GM21381 (cell line): ENCODE data around the gene HUWE1.

Experiments used
- ATAC-seq: cut with Tn5 transposase; IDR thresholded peaks from one replicate; pipeline ENCODE4 v1.9.1; 2021; ENCODE audit warnings: mild to moderate bottlenecking, moderate library complexity; ENCODE audit not compliant: unreplicated experiment

HUWE1 gene

GRCh38 chrX:53622431-53622830, 64.1 kb downstream of the HUWE1 start:
- ATAC-seq: no peak

DNA sequence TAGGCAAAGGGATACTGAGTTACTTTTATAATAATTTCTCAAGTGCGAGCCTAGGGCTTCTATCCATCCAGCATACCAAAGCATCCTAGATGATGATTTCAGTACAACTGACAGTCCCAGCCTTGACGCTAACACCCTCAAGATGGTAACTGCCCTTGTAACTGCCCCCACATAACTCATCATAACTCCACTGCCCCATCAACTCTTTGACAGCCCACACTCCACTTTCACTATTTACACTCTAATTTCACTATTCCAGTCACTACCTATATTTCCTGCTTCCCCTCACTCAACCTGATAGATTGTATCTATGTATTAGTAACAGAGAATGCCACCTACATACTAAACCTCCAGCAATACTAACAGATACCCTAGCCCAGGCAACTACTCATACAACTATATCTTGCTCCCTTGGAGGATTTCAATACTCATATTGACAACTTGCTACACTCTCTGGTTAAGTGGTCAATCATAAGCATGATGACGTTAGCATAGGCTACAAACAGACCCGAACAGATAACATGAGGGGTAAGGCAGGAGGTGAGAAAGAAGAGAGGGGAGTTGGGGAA, 65.0 kb downstream of the HUWE1 start:
- no peak for ATAC-seq

DNA sequence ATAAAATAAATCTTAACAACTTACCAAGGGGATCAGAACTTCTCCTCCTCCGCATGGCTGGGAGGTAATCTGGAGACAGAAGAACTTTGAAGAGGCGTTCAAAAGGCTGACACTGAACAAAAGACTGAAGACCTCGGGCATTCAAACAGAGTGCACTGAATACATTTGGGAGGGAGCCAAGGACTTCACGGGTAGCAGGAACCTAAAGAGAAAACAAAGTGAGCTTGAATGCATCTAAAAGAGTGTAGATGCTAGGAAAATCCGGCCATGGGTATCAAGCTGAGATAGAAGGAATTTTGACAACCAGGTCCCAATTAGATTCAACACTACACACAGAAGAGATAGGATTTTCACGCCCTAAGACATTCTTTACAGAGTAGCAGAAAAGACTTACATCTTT, 69.6 kb downstream of the HUWE1 start:
- no peak for ATAC-seq

DNA sequence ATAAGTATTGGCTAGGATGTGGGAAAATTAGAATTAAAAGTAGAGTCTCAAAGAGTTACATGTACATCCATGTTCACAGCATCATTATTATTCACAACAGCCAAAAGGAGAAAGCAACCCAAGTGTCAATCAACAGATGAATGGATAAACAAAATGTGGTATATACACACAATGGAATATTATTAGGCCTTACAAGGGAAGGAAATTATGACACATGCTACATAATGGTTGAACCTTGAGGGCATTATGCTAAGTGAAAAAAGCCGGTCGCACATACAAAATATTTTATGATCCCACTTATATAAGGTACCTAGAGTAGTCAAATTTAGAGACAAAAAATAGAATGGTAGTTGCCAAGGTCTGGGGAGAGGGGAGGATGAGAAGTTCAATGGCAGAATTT, 80.1 kb downstream of the HUWE1 start:
- ATAC-seq: no peak

DNA sequence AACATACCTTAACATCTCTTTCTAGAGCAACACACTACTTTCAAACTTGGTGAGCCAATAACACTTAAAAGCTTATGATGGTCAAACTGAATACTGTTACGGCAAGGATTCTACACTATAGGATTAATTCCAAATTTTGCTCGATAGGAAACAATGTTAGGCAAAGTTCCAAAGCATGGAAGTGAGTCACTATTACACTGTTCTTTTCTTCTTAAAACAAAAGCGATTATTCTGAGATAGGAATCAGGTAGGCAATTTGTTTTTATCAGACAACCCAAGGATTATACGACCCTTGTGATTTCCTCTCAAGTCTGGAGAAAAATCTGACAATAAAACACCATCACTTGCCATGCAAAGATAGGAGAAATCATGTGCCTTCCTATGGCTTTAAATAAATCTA, 81.5 kb downstream of the HUWE1 start:
- no peak for ATAC-seq

DNA sequence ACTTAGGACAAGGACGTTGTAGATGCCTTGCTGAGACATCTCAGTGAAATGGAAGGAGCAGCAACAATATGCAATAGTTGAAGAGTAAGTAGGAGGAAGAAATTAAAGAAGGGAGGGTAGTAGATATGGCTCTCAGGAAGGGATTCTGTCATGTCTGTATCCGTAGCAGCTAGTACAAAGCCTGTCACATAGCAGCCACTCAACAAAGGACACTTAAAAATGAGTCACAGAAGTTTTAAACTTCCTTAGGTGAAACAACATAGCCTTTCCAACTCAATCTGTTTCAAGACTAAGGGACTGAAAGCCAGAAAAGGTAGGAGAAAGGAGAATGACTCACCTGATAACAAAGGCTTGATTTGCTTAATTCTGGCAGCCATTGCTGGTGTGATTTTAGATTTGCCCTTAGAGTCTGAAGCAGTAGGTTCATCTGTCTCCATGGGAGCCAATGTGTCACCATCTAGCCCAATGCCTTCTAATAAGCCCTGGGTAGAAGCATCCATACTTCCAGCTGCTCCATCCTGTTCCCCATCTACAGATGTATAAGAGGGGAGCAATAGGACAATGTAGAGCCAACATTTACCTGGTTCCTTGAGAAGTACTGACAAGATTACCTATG, 86.6 kb downstream of the HUWE1 start:
- no peak for ATAC-seq

DNA sequence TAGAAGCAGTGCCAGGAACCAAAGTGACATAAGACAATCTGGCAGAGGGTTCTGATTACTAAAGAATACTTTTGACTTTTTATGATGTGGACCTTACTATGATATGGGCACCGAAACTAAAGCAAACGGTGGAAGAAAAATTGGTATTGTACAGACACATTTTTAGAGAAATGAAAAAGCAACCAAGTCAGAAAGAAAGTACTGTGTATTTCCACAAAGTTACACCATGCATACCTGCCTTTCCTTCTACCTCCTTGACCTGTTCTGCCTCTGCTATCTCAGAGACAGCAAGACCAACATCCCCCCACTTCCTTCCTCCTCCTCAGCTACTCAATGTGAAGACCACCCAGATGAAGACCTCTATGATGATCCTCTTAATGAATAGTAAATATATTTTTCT, 88.3 kb downstream of the HUWE1 start:
- ATAC-seq: no peak

GRCh38 chrX:53595266-53595810, 91.2 kb downstream of the HUWE1 start:
- ATAC-seq: no peak

DNA sequence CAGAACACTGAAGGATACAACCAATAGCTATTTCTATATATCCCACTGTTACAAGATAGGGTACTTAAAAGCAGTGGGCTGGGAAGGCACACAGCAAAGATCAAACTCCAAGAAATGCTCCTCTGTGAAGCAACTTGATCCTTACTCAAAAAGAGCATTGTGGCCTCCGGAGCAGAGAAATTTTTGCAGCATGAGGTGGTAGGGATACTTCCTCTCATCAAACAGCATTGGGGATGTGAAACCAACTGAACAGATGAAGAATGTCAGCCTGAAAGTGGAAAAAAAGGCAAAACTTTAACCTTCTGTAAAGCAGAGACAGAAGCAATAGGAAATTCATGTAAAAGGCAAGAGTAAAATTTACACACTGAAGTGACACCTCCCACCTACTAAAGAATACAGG, 92.2 kb downstream of the HUWE1 start:
- no peak for ATAC-seq

GRCh38 chrX:53587795-53588420, 98.6 kb downstream of the HUWE1 start:
- no peak for ATAC-seq

GRCh38 chrX:53584891-53585290, 101.6 kb downstream of the HUWE1 start:
- no peak for ATAC-seq

DNA sequence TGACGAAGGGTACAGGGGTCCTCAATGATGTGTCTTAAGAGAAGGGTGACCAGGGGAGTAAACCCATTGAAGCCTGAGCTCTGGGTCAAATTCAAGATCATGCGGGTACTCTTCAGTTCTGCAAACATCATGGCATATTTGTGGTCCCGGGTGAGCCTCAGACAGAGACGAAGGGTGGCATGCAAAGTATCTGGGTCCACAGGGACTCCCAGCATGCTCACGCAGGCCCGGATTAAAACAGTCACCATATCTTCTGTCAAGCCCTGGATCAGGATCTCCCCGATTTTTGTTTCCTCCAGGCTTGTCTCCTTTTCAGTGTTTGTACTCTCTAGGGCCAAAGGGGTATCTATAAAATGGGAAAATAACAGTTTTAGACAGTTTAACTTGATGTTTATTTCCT, 102.9 kb downstream of the HUWE1 start:
- no peak for ATAC-seq

DNA sequence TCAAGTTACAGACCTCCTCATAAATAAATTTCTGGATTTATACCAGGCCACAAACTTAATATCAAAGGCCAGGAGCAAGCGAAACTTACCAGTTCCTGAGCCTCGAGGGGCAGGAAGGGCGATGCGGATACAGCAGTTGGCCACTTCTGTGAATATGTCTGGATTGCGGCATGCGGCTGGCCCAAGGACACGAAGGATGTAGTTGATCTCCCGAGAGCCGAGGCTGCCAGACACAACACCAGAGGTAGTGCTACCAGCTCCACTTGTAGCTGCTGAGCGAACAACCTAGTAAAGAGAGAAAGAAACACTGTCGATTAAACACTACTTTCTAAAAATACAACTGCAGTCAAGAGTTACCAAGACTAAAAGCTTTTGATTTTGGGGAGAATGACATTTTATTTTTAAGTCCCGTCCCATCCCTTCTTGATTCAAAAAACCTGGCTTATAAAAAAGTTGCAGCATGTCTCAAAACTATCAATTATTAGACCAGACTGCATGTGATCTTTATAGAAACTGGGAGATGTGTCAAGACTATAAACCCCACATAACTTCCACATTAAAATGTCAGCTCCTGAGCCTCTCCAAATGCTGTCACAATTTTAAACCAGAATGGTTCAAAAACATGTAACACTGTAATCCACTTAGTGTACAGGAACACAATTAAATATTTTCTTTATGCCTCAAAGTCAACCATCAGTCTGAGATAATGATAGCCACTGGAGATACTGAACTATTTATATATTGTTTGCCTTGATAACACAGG, 105.6 kb downstream of the HUWE1 start:
- no peak for ATAC-seq

- no peak for ATAC-seq
Measured at GRCh38 chrX:53571494-53571893, 115.0 kb downstream of the HUWE1 start.

- no peak for ATAC-seq
Measured at GRCh38 chrX:53563324-53563723, 123.2 kb downstream of the HUWE1 start.

DNA sequence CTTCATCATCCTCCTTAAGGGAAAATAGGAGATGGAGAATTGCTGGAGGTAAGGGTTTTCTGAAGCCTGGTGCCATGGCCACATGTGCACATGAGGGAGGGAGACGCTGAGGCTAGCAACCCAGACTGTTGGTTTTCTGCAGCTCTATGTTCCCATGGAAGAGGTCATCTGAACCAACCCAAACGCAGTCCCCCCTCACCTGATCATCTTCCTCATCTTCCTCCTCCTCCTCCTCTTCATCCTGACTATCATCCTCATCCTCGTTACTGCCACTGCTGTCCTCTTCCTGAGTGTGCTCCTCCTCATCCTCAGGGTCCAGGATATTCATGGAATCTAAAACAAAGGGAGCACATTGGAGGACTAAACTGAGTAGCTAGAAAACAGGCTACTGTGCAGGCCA, 124.6 kb downstream of the HUWE1 start:
- no peak for ATAC-seq

GRCh38 chrX:53558646-53559045, 127.9 kb downstream of the HUWE1 start:
- no peak for ATAC-seq

GRCh38 chrX:53556868-53557267, 129.7 kb downstream of the HUWE1 start:
- no peak for ATAC-seq

DNA sequence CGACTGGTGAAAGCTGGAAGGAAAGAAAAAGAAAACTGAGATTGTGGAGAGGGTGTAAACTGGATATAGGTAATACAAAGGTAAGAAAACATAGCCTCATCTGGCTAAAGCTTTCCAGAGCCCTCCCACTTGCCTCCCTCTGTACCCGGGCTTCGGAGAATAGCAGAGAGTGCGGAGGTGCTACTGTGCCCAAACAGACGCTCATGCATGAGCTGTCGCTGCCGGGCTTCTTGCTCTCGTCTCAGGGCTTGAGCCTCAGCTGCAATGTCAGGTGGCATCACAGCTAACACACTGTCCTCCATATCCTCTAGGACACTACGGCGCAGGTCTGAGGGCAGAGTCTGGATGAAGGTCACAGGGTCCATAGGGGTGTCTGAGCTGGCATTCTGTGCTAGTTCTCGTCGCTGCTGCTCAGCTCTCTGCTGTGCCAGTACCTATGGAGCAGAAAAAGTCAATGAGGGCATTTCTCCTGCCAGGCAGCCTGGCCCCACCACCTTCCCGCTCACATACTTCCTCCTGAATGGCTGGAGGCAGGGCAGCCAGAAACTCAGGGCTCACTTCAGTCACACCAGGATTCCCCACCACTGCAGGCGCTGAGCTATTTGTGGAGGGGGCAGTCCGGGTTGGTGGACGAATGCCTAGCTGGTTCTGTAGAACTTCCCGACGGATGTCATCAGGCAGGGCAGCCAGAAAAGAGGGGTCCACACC, 135.6 kb downstream of the HUWE1 start:
- ATAC-seq: no peak

- ATAC-seq: no peak
Measured at GRCh38 chrX:53547668-53548067, 138.9 kb downstream of the HUWE1 start.

DNA sequence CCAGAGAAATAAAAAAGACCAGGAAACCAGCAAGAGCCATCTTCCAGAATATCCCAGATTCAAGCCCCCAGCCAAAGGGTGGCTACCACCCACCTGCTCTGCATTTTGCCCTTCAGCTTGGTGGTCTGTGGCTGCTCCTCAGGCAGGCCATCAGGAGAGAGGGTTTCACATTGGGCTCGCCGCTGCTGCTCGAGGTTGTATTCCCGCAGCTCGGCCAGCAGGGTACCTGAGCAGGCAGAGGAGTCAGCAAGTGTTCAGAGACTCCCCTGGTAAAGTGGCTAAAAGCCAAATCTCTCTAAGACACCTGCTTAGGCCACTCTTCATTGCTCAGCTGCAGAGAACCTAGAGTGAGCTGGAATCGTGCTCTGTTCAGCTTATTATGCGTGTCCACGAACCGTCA, 141.6 kb downstream of the HUWE1 start:
- no peak for ATAC-seq
